ENCODE measurements around the gene PAK1.

The PAK1 gene

DNA sequence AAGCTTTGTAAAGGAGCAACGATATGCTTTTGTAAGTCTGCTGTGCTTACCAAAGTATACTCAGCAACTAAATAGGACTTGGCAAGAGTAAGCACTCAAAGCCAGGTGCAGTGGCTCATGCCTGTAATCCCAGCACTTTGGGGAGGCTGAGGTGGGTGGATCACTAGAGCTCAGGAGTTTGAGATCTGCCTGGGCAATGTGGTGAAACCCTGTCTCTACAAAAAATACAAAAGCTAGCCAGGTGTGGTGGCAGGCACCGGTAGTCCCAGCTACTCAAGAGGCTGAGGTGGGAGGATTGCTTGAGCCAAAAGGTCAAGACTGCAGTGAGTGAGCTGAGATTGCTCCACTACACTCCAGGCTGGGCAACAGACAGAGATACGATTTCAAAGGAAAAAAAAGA is 67.5 kb downstream of the PAK1 start:
- Histone ChIP-seq H3K9me3 (ENCODE audit: control insufficient read depth, low read length) (no peaks in the 10 kb centered on the region), H3K4me1 (ENCODE audit: control insufficient read depth, insufficient read depth, low read length, poor library complexity, severe bottlenecking) (peaks cover 16% of the 10 kb centered on the region), H3K36me3 (ENCODE audit: control insufficient read depth, insufficient read depth, low read length) (no peaks in the 10 kb centered on the region), H3K27ac (ENCODE audit: low read depth, low read length, severe bottlenecking) (no peak overlapping the region), H3K4me3 (ENCODE audit: extremely low read depth, insufficient read depth, low read length, poor library complexity, severe bottlenecking) (no peak overlapping the region)
- WGBS, 2 experiments (ENCODE audit: insufficient coverage in 2 of 2): 90 to 100% methylated on average over 2 of the region's 3 CpGs

DNA sequence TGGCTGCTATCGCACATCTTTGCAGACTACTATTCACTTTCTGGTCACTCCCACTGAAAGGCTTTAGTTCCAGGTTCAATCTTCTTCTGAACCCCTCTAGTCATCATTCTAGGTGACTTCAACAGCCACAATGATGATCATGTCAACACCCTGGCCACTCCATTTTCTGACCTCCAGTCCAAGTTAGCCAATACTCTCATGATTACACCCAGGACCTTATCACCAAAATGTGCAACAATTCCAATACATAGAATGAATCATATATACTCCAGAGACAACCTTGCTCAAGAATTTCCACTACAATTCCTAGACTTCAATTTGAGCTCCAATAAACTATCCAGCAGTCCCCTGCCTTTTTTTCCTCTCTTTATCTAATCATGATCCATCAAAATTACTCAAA is 70.7 kb downstream of the PAK1 start:
- no peak overlapping the region for H3K27ac ChIP-seq (ENCODE audit: low read depth, low read length, severe bottlenecking)
- WGBS, 2 experiments (ENCODE audit: insufficient coverage in 2 of 2): 95 to 100% methylated on average over 1 of the region's 1 CpG

DNA sequence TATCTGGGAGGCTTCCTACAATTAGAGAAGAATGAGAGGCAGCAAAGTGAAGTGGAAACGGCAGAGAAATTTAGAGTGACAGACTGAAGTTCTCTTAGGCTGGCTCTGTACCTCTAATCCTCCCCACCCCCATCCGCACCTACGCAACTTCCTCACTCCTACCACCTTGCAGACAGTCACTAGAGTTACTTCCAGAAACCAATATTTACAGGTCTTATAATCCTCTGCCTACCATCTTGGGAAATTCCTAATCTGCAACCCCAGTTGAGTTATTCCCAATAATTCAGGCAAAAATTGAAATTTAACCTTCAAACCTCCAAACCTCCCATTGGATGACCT is 71.7 kb downstream of the PAK1 start:
- no peak overlapping the region for H3K4me3 ChIP-seq (ENCODE audit: extremely low read depth, insufficient read depth, low read length, poor library complexity, severe bottlenecking)
- no peaks in the 10 kb centered on the region for H3K36me3 ChIP-seq (ENCODE audit: control insufficient read depth, insufficient read depth, low read length)
- H3K27ac ChIP-seq (ENCODE audit: low read depth, low read length, severe bottlenecking): no peak overlapping the region
- no peaks in the 10 kb centered on the region for H3K9me3 ChIP-seq (ENCODE audit: control insufficient read depth, low read length)
- WGBS, 2 experiments (ENCODE audit: insufficient coverage in 2 of 2): 88 to 96% methylated on average over 2 of the region's 3 CpGs
- H3K4me1 ChIP-seq (ENCODE audit: control insufficient read depth, insufficient read depth, low read length, poor library complexity, severe bottlenecking): peaks cover 1% of the 10 kb centered on the region

More for the DNA sequence above, 70.7 kb downstream of the PAK1 start:
- H3K9me3 ChIP-seq (ENCODE audit: control insufficient read depth, low read length): no peaks in the 10 kb centered on the region
- no peaks in the 10 kb centered on the region for H3K36me3 ChIP-seq (ENCODE audit: control insufficient read depth, insufficient read depth, low read length)
- no peak overlapping the region for H3K4me3 ChIP-seq (ENCODE audit: extremely low read depth, insufficient read depth, low read length, poor library complexity, severe bottlenecking)
- H3K4me1 ChIP-seq (ENCODE audit: control insufficient read depth, insufficient read depth, low read length, poor library complexity, severe bottlenecking): peaks cover 11% of the 10 kb centered on the region

DNA sequence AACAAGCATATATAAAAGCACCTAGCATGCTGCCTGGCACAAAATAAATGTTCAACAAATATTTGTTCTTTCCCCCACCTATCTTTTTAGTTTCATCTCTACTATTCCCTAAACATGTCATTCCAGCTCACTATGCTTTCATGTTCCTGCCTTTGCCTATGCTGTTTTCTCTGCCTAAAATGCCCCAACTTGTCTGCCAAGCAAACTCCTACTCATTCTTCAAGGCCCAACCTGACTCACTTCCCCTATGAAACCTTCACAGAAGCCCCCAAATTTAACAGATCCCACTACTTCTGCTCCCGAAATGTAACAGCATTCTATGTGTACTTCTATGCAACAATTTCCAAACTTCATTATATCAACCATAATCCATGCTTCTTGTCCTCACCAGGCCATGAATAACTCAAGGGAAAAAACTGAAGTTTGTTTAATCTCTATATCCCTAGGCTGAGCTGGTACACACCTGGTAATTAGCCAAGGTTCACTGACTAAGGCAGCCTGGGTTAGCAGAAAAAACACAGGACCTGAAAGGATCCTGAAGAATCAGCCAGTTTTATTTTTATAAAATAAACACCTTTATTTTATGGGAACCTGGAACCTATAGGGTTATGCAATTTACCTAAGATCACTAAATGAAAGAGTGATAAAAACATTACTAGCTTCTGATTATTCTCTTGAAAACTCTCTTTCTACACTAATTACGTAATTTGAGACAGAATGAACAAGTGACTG is 72.2 kb downstream of the PAK1 start:
- Histone ChIP-seq H3K27ac (ENCODE audit: low read depth, low read length, severe bottlenecking) (no peak overlapping the region), H3K4me1 (ENCODE audit: control insufficient read depth, insufficient read depth, low read length, poor library complexity, severe bottlenecking) (no peaks in the 10 kb centered on the region), H3K36me3 (ENCODE audit: control insufficient read depth, insufficient read depth, low read length) (no peaks in the 10 kb centered on the region), H3K9me3 (ENCODE audit: control insufficient read depth, low read length) (no peaks in the 10 kb centered on the region), H3K4me3 (ENCODE audit: extremely low read depth, insufficient read depth, low read length, poor library complexity, severe bottlenecking) (no peak overlapping the region)
- 67 to 83% methylated on average over 1 of the region's 2 CpGs for WGBS, 2 experiments (ENCODE audit: insufficient coverage in 2 of 2)

DNA sequence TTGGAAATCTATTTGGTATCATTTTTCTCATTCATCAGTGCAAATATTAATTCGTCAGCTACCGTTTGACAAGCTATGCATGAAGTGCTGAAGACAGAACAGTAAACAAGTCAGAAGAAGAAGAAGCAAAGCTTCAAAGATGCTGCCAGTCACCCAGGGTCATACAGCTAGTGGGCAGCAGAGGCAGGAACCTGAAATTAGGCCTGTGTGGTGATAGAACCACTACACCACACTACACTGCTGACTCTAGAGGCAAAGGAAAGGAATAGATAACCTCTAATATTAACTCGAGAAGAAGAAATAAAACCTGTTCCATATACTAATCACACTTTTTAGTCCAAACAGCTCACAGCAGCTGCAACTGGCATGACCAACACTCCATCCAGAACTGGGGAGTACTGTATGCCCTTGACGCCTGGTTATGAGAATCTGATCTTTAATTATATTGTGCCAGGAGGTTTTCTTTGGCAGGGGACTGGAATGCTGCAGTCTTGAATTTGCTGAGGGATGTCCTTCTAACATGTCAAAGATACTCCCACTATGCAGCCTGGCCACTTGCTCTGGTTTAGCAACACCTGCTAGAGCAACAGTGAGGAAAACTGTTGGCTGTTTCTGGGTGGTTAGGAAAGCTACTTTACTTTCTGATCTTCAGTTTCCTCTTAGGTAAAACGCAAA is 73.0 kb downstream of the PAK1 start:
- no peaks in the 10 kb centered on the region for H3K36me3 ChIP-seq (ENCODE audit: control insufficient read depth, insufficient read depth, low read length)
- WGBS, 2 experiments (ENCODE audit: insufficient coverage in 2 of 2): 70 to 100% methylated on average over 1 to 3 of the region's 5 CpGs
- no peaks in the 10 kb centered on the region for H3K4me1 ChIP-seq (ENCODE audit: control insufficient read depth, insufficient read depth, low read length, poor library complexity, severe bottlenecking)
- H3K27ac ChIP-seq (ENCODE audit: low read depth, low read length, severe bottlenecking): no peak overlapping the region
- no peaks in the 10 kb centered on the region for H3K9me3 ChIP-seq (ENCODE audit: control insufficient read depth, low read length)
- no peak overlapping the region for H3K4me3 ChIP-seq (ENCODE audit: extremely low read depth, insufficient read depth, low read length, poor library complexity, severe bottlenecking)

DNA sequence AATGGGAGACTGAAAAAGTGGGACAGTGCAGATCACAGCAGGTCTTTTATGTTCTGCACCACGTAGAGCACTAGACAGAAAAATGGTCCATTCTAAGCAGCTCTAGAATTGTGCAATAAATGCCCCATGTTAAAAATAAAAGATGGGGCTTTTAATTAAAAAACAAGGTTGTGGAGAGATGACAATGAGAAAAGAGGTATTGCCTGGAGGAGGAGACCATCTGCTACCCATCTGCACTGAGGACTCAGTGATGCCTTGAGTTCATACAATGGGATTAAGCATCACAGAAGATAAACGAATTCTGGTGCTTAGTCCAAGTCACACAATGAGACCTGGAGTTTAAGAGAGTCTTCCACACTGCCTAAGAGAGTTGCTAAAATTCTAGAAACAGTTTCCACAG is 73.6 kb downstream of the PAK1 start:
- H3K9me3 ChIP-seq (ENCODE audit: control insufficient read depth, low read length): no peaks in the 10 kb centered on the region
- no peak overlapping the region for H3K27ac ChIP-seq (ENCODE audit: low read depth, low read length, severe bottlenecking)
- no peaks in the 10 kb centered on the region for H3K4me1 ChIP-seq (ENCODE audit: control insufficient read depth, insufficient read depth, low read length, poor library complexity, severe bottlenecking)
- no peak overlapping the region for H3K4me3 ChIP-seq (ENCODE audit: extremely low read depth, insufficient read depth, low read length, poor library complexity, severe bottlenecking)
- no peaks in the 10 kb centered on the region for H3K36me3 ChIP-seq (ENCODE audit: control insufficient read depth, insufficient read depth, low read length)
- WGBS, 2 experiments (ENCODE audit: insufficient coverage in 2 of 2): 100% methylated on average over 2 of the region's 2 CpGs

DNA sequence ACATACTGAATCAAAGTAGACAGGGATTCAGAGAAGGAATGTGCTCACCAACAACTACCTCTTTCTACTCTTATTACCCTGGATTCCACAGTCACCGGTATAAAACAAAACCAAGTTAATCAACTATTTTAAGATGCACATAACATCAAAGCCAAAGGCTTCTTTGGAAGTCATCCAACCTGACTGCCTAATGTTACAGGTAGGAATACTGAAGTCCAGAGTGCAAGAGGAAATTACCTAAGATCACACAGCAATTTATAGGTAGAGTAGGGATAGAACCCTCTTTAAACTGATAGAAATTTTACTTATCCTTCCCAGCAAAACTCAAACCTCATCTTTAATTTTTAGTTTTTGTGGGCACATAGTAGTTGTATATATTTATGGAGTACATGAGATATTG is 76.3 kb downstream of the PAK1 start:
- 100% methylated on average over 1 of the region's 1 CpG; no CpG with 5 or more reads in 1 of the 2 experiments for WGBS, 2 experiments (ENCODE audit: insufficient coverage in 2 of 2)
- Histone ChIP-seq H3K27ac (ENCODE audit: low read depth, low read length, severe bottlenecking) (no peak overlapping the region), H3K9me3 (ENCODE audit: control insufficient read depth, low read length) (no peaks in the 10 kb centered on the region), H3K36me3 (ENCODE audit: control insufficient read depth, insufficient read depth, low read length) (no peaks in the 10 kb centered on the region), H3K4me1 (ENCODE audit: control insufficient read depth, insufficient read depth, low read length, poor library complexity, severe bottlenecking) (no peaks in the 10 kb centered on the region), H3K4me3 (ENCODE audit: extremely low read depth, insufficient read depth, low read length, poor library complexity, severe bottlenecking) (no peak overlapping the region)

DNA sequence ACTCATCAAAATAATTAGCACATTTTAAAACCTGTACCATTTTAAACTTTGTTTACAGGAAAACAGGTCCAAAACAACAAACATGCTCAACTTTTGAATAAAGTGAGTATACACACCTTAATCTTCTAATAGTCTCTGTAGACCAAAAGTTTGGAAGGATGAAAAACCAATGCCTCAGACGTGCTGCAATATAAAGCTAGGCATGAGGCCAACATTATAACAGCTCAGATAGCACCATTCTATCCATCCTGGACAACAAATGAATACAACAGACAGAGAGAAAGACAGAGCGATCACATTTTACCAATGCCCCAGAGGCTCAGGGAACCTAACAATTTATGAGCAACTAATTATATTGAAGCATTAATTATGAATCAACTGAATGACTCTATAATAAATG is 77.0 kb downstream of the PAK1 start:
- H3K36me3 ChIP-seq (ENCODE audit: control insufficient read depth, insufficient read depth, low read length): no peaks in the 10 kb centered on the region
- H3K4me3 ChIP-seq (ENCODE audit: extremely low read depth, insufficient read depth, low read length, poor library complexity, severe bottlenecking): no peak overlapping the region
- no peaks in the 10 kb centered on the region for H3K9me3 ChIP-seq (ENCODE audit: control insufficient read depth, low read length)
- no peak overlapping the region for H3K27ac ChIP-seq (ENCODE audit: low read depth, low read length, severe bottlenecking)
- H3K4me1 ChIP-seq (ENCODE audit: control insufficient read depth, insufficient read depth, low read length, poor library complexity, severe bottlenecking): no peaks in the 10 kb centered on the region
- WGBS, 2 experiments (ENCODE audit: insufficient coverage in 2 of 2): 17% methylated on average over 1 of the region's 2 CpGs; no CpG with 5 or more reads in 1 of the 2 experiments

DNA sequence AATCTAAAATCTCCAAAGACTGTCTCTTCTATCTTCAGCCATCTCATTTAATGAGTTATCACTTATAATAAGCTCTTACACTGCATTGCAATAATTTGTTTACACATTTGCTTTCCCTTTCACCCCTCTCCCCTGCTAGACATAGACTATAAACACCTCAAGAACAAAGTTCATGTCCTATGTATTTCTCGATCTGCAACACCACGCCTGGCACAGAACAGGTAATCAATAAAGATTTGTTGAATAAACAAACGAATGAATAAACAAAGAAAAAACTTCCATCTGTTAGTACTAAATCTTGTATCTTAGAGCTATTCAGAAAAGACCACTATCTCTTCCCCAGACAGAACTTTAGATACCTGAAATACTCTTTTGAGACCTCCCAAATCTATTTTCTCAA is 77.6 kb downstream of the PAK1 start:
- no peak overlapping the region for H3K27ac ChIP-seq (ENCODE audit: low read depth, low read length, severe bottlenecking)
- no peaks in the 10 kb centered on the region for H3K9me3 ChIP-seq (ENCODE audit: control insufficient read depth, low read length)
- H3K36me3 ChIP-seq (ENCODE audit: control insufficient read depth, insufficient read depth, low read length): no peaks in the 10 kb centered on the region
- 100% methylated on average over 1 of the region's 3 CpGs; no CpG with 5 or more reads in 1 of the 2 experiments for WGBS, 2 experiments (ENCODE audit: insufficient coverage in 2 of 2)
- no peak overlapping the region for H3K4me3 ChIP-seq (ENCODE audit: extremely low read depth, insufficient read depth, low read length, poor library complexity, severe bottlenecking)
- H3K4me1 ChIP-seq (ENCODE audit: control insufficient read depth, insufficient read depth, low read length, poor library complexity, severe bottlenecking): no peaks in the 10 kb centered on the region

DNA sequence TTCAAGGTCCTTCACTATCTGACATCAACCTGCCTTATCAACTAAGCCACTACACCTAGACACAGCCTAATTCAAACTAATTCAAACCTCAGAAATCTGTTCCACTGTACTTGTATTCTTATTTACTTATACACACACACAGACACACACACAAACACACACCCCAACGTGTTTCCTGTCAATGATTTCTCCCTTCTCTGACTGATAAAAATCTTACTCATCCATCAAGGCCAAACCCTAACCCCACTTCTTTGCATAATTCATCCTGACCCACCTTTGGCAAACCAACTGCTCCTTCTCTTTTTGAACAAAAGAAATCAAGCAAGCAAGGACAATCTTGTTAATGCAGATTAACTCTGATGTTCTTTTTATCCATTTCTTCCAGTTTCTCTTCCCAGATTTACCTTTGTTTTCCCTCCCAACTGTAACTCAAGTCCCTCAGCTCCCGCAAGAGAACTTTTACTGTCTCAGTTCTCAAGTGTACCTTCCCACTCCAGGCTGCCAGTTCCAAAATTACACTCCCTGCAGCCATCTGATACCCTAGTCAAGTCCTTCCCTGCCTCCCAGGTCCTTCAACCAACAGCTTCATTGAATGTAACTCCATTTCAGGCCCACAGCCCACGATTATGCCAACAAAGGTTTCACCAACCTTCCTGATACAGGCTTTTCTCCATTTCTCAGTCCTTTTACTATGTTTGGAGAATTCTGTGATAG is 78.3 kb downstream of the PAK1 start:
- WGBS, 2 experiments (ENCODE audit: insufficient coverage in 2 of 2): 86 to 95% methylated on average over 2 of the region's 3 CpGs
- Histone ChIP-seq H3K4me3 (ENCODE audit: extremely low read depth, insufficient read depth, low read length, poor library complexity, severe bottlenecking) (no peak overlapping the region), H3K36me3 (ENCODE audit: control insufficient read depth, insufficient read depth, low read length) (peaks cover 4% of the 10 kb centered on the region), H3K9me3 (ENCODE audit: control insufficient read depth, low read length) (no peaks in the 10 kb centered on the region), H3K27ac (ENCODE audit: low read depth, low read length, severe bottlenecking) (no peak overlapping the region), H3K4me1 (ENCODE audit: control insufficient read depth, insufficient read depth, low read length, poor library complexity, severe bottlenecking) (no peaks in the 10 kb centered on the region)

DNA sequence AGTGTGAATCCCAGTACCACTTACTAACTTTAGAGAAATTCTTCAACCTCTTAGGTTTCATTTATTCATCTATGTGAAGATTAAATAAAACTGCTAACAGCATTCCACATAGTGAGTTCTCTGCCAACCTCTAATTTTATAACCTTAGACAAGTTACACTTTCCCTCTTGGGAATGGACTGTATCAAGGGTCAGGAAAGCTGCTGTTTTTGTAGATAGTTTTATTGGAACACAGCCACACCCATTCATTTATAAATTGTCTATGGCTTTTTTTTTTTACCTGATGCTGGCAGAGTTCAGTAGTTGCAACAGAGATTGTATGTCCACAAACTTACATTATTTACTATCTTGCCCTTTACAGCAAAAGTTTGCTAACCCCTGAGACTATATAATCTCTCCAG is 81.1 kb downstream of the PAK1 start:
- H3K36me3 ChIP-seq (ENCODE audit: control insufficient read depth, insufficient read depth, low read length): peaks cover 7% of the 10 kb centered on the region
- no peaks in the 10 kb centered on the region for H3K4me1 ChIP-seq (ENCODE audit: control insufficient read depth, insufficient read depth, low read length, poor library complexity, severe bottlenecking)
- H3K9me3 ChIP-seq (ENCODE audit: control insufficient read depth, low read length): no peaks in the 10 kb centered on the region
- H3K4me3 ChIP-seq (ENCODE audit: extremely low read depth, insufficient read depth, low read length, poor library complexity, severe bottlenecking): no peak overlapping the region
- no peak overlapping the region for H3K27ac ChIP-seq (ENCODE audit: low read depth, low read length, severe bottlenecking)

Data from mesodermal cell (in vitro differentiated cells).